H1 (cell line): ENCODE data around the gene GABRR1. TPM values are rescaled to one million over a fixed set of nuclear protein-coding genes. Genes with fewer than 3 reads are reported as not detected.

Experiments used
- CTCF ChIA-PET: fragments of 300-600 bp; sonication (Branson Sonifier 250); formaldehyde crosslinking; loops from one replicate; lab custom pipeline; 2021; ENCODE audit not compliant: partially characterized antibody; lab: Charles Lee
- POLR2A ChIA-PET: fragments of 300-600 bp; sonication (Branson Sonifier 250); formaldehyde crosslinking; loops from one replicate; lab custom pipeline; 2021; ENCODE audit warnings: inconsistent platforms; ENCODE audit not compliant: partially characterized antibody; lab: Charles Lee
- DNase-seq, 2 experiments: peaks; one replicate each; pipeline versions ENCODE4 v3.0.0 to v3.0.0-alpha.2; 2010 to 2022; ENCODE audit warnings: low spot score in 2 of 2, low read depth in 1 of 2, mixed read lengths in 1 of 2
- FAIRE-seq: peaks from 2 replicates; lab custom pipeline; 2011; peaks lifted over from hg19 to GRCh38; lab: Jason Lieb, UNC
- H2AFZ ChIP-seq: 2 replicates; pipeline ENCODE4 v1.8.1; 2012; ENCODE audit warnings: low read length, inconsistent platforms
- H2AK5ac ChIP-seq: 2 replicates; pipeline ENCODE4 v1.6.1; 2013; ENCODE audit warnings: low read depth, low read length
- H2BK120ac ChIP-seq: replicated peaks from 2 replicates; pipeline ENCODE3; 2013; ENCODE audit warnings: low read depth, low read length, inconsistent platforms
- H2BK12ac ChIP-seq: 2 replicates; pipeline ENCODE4 v1.6.1; 2013; ENCODE audit warnings: low read depth, low read length
- H2BK15ac ChIP-seq: 2 replicates; pipeline ENCODE4 v1.6.1; 2013; ENCODE audit warnings: low read length
- H2BK20ac ChIP-seq: 2 replicates; pipeline ENCODE4 v1.6.1; 2013; ENCODE audit warnings: low read length
- H2BK5ac ChIP-seq: 2 replicates; pipeline ENCODE4 v1.6.1; 2013; ENCODE audit warnings: low read depth, low read length
- H3K14ac ChIP-seq: 2 replicates; pipeline ENCODE4 v1.6.1; 2013; ENCODE audit warnings: inconsistent platforms; ENCODE audit not compliant: insufficient read length
- H3K18ac ChIP-seq: 2 replicates; pipeline ENCODE4 v1.6.1; 2013; ENCODE audit warnings: low read length; ENCODE audit errors: extremely low read depth
- H3K23ac ChIP-seq: 2 replicates; pipeline ENCODE4 v1.6.1; 2013; ENCODE audit warnings: inconsistent platforms; ENCODE audit not compliant: insufficient read length
- H3K23me2 ChIP-seq: 2 replicates; pipeline ENCODE4 v1.6.1; 2013; ENCODE audit warnings: low read depth, low read length
- H3K27ac ChIP-seq: 2 replicates; pipeline ENCODE4 v1.6.1; 2011; ENCODE audit warnings: low read depth, low read length, inconsistent platforms
- H3K27me3 ChIP-seq, 4 experiments: replicated peaks in 1 of 4; 1 replicate in 1 of 4; 2 replicates in 3 of 4; pipeline versions ENCODE4 v1.6.1 to v1.8.1; 2011 to 2013; ENCODE audit warnings: low read length in 3 of 4, mild to moderate bottlenecking in 3 of 4, inconsistent platforms in 2 of 4, mixed read lengths in 2 of 4, moderate library complexity in 1 of 4; ENCODE audit not compliant: control insufficient read depth in 3 of 4, insufficient read depth in 3 of 4; ENCODE audit errors: extremely low read depth in 1 of 4
- H3K36me3 ChIP-seq, 4 experiments: 2 replicates each; pipeline versions ENCODE4 v1.6.1 to v1.8.1; 2011 to 2013; ENCODE audit warnings: mild to moderate bottlenecking in 4 of 4, low read length in 3 of 4, moderate library complexity in 2 of 4, control low read depth in 1 of 4, inconsistent platforms in 1 of 4; ENCODE audit not compliant: insufficient read depth in 4 of 4, control insufficient read depth in 2 of 4
- H3K4ac ChIP-seq: replicated peaks from 2 replicates; pipeline ENCODE3; 2013; ENCODE audit warnings: low read length, low read depth, mixed read lengths, inconsistent platforms; ENCODE audit not compliant: insufficient read length
- H3K4me1 ChIP-seq, 4 experiments: replicated peaks in 1 of 4; 1 replicate in 1 of 4; 2 replicates in 3 of 4; pipeline versions ENCODE4 v1.6.1 to v1.8.1; 2011 to 2013; ENCODE audit warnings: low read length in 3 of 4, inconsistent platforms in 2 of 4, mixed read lengths in 1 of 4; ENCODE audit not compliant: insufficient read depth in 4 of 4, control insufficient read depth in 3 of 4
- H3K4me2 ChIP-seq, 2 experiments: 2 replicates each; pipeline versions ENCODE4 v1.6.1 to v1.8.1; 2011 to 2013; ENCODE audit warnings: low read depth in 2 of 2, low read length in 2 of 2, control low read depth in 1 of 2, inconsistent platforms in 1 of 2, mild to moderate bottlenecking in 1 of 2; ENCODE audit not compliant: insufficient read depth in 1 of 2
- H3K4me3 ChIP-seq, 4 experiments: fragments of 200-600, 300-600 bp in 1 of 4; sonication (generic), shearing (Covaris generic), sonication (Bioruptor Twin) in 1 of 4; 2 replicates each; pipeline versions ENCODE4 v1.5.1 to v1.8.1; 2011 to 2016; ENCODE audit warnings: low read length in 4 of 4, low read depth in 3 of 4, control low read depth in 2 of 4, inconsistent platforms in 2 of 4, mild to moderate bottlenecking in 2 of 4, mixed read lengths in 1 of 4, moderate library complexity in 1 of 4; ENCODE audit not compliant: insufficient read depth in 2 of 4; ENCODE audit errors: extremely low read depth in 1 of 4
- H3K56ac ChIP-seq: replicated peaks from 2 replicates; pipeline ENCODE3; 2013; ENCODE audit warnings: low read depth, mild to moderate bottlenecking, mixed read lengths, low read length, inconsistent platforms; ENCODE audit not compliant: insufficient read length
- H3K79me1 ChIP-seq: 2 replicates; pipeline ENCODE4 v1.6.1; 2013; ENCODE audit warnings: low read depth, low read length, control low read depth
- H3K79me2 ChIP-seq, 2 experiments: 2 replicates each; pipeline versions ENCODE4 v1.6.1 to v1.8.1; 2012 to 2013; ENCODE audit warnings: low read length in 2 of 2, mild to moderate bottlenecking in 2 of 2, inconsistent platforms in 1 of 2; ENCODE audit not compliant: insufficient read depth in 2 of 2, control insufficient read depth in 1 of 2
- H3K9ac ChIP-seq, 4 experiments: replicated peaks in 1 of 4; 1 replicate in 1 of 4; 2 replicates in 3 of 4; pipeline versions ENCODE4 v1.6.1 to v1.8.1; 2011 to 2013; ENCODE audit warnings: low read depth in 3 of 4, low read length in 3 of 4, control low read depth in 2 of 4, mild to moderate bottlenecking in 2 of 4, moderate library complexity in 2 of 4, inconsistent platforms in 1 of 4; ENCODE audit errors: extremely low read depth in 1 of 4
- H3K9me3 ChIP-seq, 2 experiments: 2 replicates each; pipeline versions ENCODE4 v1.6.1 to v1.8.1; 2012 to 2013; ENCODE audit warnings: mild to moderate bottlenecking in 2 of 2, moderate library complexity in 2 of 2, control low read depth in 1 of 2, inconsistent platforms in 1 of 2, low read depth in 1 of 2, low read length in 1 of 2, mixed read lengths in 1 of 2; ENCODE audit not compliant: insufficient read depth in 2 of 2
- H4K20me1 ChIP-seq, 2 experiments: replicated peaks in 1 of 2; 2 replicates each; pipeline versions ENCODE3 to v1.8.1; 2011 to 2013; ENCODE audit warnings: inconsistent platforms in 2 of 2, low read length in 2 of 2, mild to moderate bottlenecking in 1 of 2; ENCODE audit not compliant: insufficient read depth in 2 of 2, control insufficient read depth in 1 of 2
- H4K5ac ChIP-seq: 2 replicates; pipeline ENCODE4 v1.6.1; 2013; ENCODE audit warnings: low read length, low read depth, mixed read lengths, inconsistent platforms; ENCODE audit not compliant: insufficient read length
- H4K8ac ChIP-seq: 2 replicates; pipeline ENCODE4 v1.8.0; 2013; ENCODE audit warnings: mild to moderate bottlenecking, moderate library complexity, low read length, inconsistent platforms; ENCODE audit not compliant: insufficient read depth; ENCODE audit errors: extremely low read depth
- H4K91ac ChIP-seq: replicated peaks from 2 replicates; pipeline ENCODE3; 2013; ENCODE audit warnings: low read length, mixed read lengths, inconsistent platforms; ENCODE audit not compliant: insufficient read length
- NRF1 ChIP-seq: IDR thresholded peaks from 2 replicates; pipeline ENCODE4 v1.6.1; 2011; ENCODE audit warnings: mild to moderate bottlenecking, low read depth, low read length, improper control_type of control experiment
- POU5F1 ChIP-seq: IDR thresholded peaks from 2 replicates; pipeline ENCODE4 v1.6.1; 2011; ENCODE audit warnings: low read depth, mild to moderate bottlenecking, low read length, moderate library complexity
- WGBS, 2 experiments: shearing (Covaris generic) in 1 of 2; methylation state at CpG; one replicate each; pipeline versions ENCODE4 v1.1.6 to v1.1.7; 2013 to 2015; ENCODE audit warnings: low lambda C conversion rate in 2 of 2, mixed read lengths in 2 of 2, inconsistent platforms in 1 of 2, low coverage in 1 of 2, missing lambda C conversion rate in 1 of 2; ENCODE audit not compliant: insufficient replicate concordance in 2 of 2, insufficient coverage in 1 of 2, insufficient read length in 1 of 2; ENCODE audit errors: extremely low coverage in 1 of 2, missing lambda C conversion rate in 1 of 2; 5-methylcytosine and 5-hydroxymethylcytosine counted together
- polyA plus RNA-seq, 7 experiments: library from polyadenylated mRNA; depleted of rRNA in 3 of 7; stranded (reverse) in 5 of 7; unstranded in 2 of 7; fragments of >200 nt in 5 of 7; fragments of 200-250 nt in 2 of 7; gene quantifications; 1 replicate in 5 of 7; 2 replicates in 1 of 7; 4 replicates in 1 of 7; pipeline versions ENCODE4 v1.2.1 to v1.2.3, GENCODE V29; 2011 to 2013; ENCODE audit warnings: missing spikeins in 2 of 7, mixed read lengths in 2 of 7
- total RNA-seq: library from RNA; stranded (reverse); fragmentation: NEBNext Ultra II Directional; extraction: Animal tissue kit (Norgen Biotek cat#: 25700); gene quantifications from 2 replicates; pipeline ENCODE4 v1.2.1, GENCODE V29; 2021

Gene GABRR1
- total and polyA plus RNA-seq, 2 of the 8 experiments (the other 6 are each of a cell fraction or from before 2014, with no cell fraction given) = 0.60 to 0.63 TPM

- no peak overlapping the region for H3K56ac ChIP-seq
- ChIA-PET POLR2A (no interaction called here), CTCF (interaction anchor here (0.6 to 1.2 kb wide), 2 partner anchors 10 to 692 kb away, joined by 3 read pairs; no protein-coding TSS in a partner anchor)
- no peak overlapping the region; the same call in 1 of the 2 replicates for H2BK5ac ChIP-seq
- H2BK12ac ChIP-seq = no peak overlapping the region
- no peak overlapping the region for H3K9ac ChIP-seq
- 86% methylated on average over 2 of the region's 2 CpGs; no CpG with 5 or more reads in 1 of the 2 experiments for WGBS, 2 experiments
- no peaks in the 10 kb centered on the region for H3K36me3 ChIP-seq
- H4K5ac ChIP-seq = no peak overlapping the region
- H3K79me2 ChIP-seq = no peaks in the 10 kb centered on the region
- no peak overlapping the region for H4K91ac ChIP-seq
- H2BK120ac ChIP-seq = no peak overlapping the region
- no peak overlapping the region for H3K27ac ChIP-seq
- no peak overlapping the region; the same call in 1 of the 2 replicates for H2AFZ ChIP-seq
- H3K18ac ChIP-seq = no peak overlapping the region
- H3K9me3 ChIP-seq = no peaks in the 10 kb centered on the region
- H3K27me3 ChIP-seq = no peaks in the 10 kb centered on the region
- no peaks in the 10 kb centered on the region for H3K79me1 ChIP-seq
- no peak overlapping the region for H4K8ac ChIP-seq
- H2BK15ac ChIP-seq = no peak overlapping the region
- no peak overlapping the region for H3K4me2 ChIP-seq
- TF ChIP-seq POU5F1 (no peak), NRF1 (no peak)
- H2AK5ac ChIP-seq = no peak overlapping the region
- FAIRE-seq = no peak
- no peak overlapping the region for H3K4ac ChIP-seq
- H3K23me2 ChIP-seq = no peaks in the 10 kb centered on the region
- H3K23ac ChIP-seq = no peak overlapping the region
- no peaks in the 10 kb centered on the region for H4K20me1 ChIP-seq
- peaks cover 0 to 4% (median 3%) of the 10 kb centered on the region in 4 experiments; a peak in 3 of 7 replicates for H3K4me1 ChIP-seq
- no peak overlapping the region for H2BK20ac ChIP-seq
- H3K4me3 ChIP-seq = no peak overlapping the region
- H3K14ac ChIP-seq = no peak overlapping the region
- no peak for DNase-seq
These were observed 30.4 kb downstream of the GABRR1 start for GRCh38 chr6:89186762-89187161.
